Ureter (tissue), 1 donor: ENCODE results near the gene PDCD10. TPM values are rescaled to one million over a fixed set of nuclear protein-coding genes. Genes with fewer than 3 reads are reported as not detected.

Experiments
- DNase-seq: peaks from one replicate; pipeline ENCODE4 v3.0.0-alpha.2; 2020; ENCODE audit warnings: low spot score
- total RNA-seq: library from RNA; stranded (reverse); gene quantifications from one replicate; pipeline ENCODE4 v1.2.4, GENCODE V29; 2023
- donor health status: DM: yes; HTN: yes; CAD: no.

PDCD10 gene
- total RNA-seq, 1 donor from 2014 or later = 55.4 TPM

DNA sequence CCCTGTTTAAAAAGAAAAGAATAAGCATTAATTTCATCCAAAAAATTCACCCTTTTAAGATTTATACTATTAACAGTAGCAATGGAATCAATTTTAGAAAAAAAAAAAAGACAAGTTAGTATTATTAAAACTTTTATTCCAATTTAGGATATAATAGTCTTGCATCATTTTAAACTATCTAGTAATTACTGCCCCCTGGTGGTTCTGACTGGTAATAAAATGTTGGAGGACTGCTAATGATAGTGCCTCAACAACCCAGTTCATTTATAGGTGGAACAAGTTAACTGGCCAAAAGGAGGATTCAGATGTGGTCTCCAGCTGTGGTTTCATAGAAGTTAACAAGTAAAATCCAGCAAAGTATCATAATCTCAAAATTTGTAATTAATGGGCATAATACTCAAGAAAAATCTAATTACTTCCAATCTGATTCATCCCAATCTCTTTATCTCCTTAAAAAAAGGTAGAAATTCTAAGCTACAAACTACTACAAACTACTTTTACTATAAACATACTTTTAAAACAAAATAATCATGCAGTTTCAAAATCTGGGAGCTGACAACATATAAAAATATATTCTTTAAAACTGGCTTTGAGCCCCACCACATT lies 50.2 kb downstream of the PDCD10 start:
- DNase-seq = peak; percentile 54

- no peak for DNase-seq
Observed at GRCh38 chr3:167679526-167679925, 55.2 kb downstream of the PDCD10 start.

- DNase-seq = no peak
Observed at GRCh38 chr3:167675848-167676247, 58.8 kb downstream of the PDCD10 start.

GRCh38 chr3:167673221-167673620 lies 61.5 kb downstream of the PDCD10 start:
- no peak for DNase-seq

DNA sequence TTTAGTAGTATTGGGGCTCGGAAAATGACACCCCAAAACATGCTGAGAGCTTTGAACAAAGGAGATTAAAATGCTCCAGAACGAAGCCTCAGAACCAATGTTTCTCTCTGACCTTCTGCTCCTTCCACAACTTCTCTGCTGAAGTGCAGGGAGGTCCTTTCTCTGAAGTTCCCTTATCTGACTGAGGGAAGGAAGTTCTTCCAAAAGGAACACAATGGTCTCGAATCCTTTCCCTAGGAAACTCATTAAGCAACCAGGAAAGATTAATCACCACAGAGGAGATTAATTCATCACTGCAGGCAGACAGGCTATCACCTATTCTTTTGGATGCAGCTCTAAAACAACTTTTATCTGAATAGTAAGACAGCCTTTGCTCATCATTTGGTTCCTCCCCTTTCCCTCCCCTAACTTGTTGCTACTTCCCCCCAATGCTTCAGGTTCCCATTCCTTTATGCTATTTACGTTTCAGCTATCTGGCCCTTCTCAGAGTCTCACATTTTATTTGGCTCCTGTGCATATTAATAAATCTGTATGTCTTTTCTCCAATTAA lies 62.7 kb downstream of the PDCD10 start:
- no peak for DNase-seq

GRCh38 chr3:167669699-167670098 lies 65.0 kb downstream of the PDCD10 start:
- no peak for DNase-seq

- DNase-seq = no peak
Observed at GRCh38 chr3:167668651-167669050, 66.0 kb downstream of the PDCD10 start.

DNA sequence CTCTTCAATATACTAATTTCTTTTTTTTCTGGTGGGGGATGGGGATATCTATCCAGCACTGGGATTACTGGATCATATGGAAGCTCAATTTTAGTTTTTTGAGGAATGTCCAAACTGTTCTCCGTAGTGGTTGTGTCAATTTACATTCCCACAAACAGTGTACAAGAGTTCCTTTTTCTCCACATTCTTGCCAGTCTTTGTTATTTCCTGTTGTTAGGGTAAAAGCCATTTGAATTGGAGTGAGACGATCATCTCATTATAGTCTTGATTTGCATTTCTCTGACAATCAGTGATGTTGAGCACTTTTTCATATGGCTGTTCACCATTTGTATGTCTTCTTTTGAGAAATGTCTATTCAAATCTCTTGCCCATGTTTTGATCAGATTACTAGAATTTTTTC lies 68.1 kb downstream of the PDCD10 start:
- no peak for DNase-seq

DNA sequence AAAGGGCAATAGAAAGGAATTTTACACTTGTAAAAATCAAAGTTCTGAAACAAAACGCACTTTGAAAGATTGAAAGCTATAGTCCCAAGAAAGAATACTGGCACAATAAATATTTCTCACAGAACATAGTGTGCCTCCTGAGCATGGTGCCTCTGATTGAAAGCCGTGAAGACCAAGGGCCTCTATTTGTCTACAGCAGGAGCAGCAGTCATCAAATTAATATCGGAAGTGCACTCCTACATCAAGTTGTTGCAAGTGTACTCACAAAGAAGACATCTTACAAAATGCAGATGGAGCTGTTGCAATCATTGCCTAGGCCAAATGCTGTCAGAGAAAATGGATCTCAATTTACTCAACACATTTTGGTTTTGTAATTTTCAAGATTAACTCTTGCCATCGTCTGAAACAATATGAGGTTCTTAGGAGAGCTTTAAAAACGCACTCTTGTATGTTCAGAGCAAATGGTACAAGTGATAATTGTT lies 71.7 kb downstream of the PDCD10 start:
- no peak for DNase-seq

- no peak for DNase-seq
Observed at GRCh38 chr3:167657684-167658225, 76.9 kb downstream of the PDCD10 start.

- DNase-seq = no peak
Observed at GRCh38 chr3:167656821-167657220, 77.9 kb downstream of the PDCD10 start.

DNA sequence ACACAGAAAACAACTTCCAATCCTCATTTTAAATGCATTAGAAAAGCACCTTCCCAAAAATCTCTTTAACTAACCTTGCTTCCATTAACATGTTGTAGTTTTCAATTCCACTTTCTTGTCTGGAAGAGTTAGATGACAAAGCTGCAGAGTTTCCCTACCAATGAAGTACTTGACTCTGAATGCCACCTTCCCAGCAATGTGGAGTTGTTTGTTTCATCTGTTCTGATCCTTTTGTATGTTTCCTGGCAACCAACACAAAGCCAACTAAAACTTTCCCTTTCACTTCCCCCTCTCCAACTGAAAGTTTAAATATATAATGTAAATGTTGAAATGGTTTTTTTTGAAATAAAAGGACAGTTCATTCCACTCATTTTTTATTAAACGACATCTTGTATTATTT lies 80.9 kb downstream of the PDCD10 start, which contains the start of gene WDR49:
Gene WDR49 (minus strand): TSS at position 183 of the 400 bp plus-strand sequence. CDS start 517 bp downstream, outside the sequence.
- no peak for DNase-seq

GRCh38 chr3:167653155-167653554 lies 81.5 kb downstream of the PDCD10 start:
- no peak for DNase-seq

GRCh38 chr3:167651826-167652225 lies 82.9 kb downstream of the PDCD10 start:
- DNase-seq = no peak

DNA sequence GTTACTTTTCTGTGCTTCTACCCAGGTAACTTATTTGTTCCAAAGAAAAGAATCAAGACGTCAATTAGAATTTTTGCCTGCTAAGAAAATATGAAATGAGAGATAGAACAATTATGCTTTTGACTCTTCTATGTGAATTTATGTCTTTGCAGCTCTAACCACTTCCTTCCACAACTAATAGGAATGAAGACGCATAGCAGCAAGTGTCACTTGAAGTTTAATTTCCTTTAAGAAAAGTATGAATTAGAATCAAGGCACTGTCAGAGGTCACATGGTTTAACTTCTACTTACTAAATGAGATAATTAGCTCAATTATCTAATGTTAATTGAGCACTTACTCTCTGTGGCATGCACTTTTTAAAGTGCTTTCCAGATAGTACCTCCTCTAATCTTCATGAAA lies 84.2 kb downstream of the PDCD10 start:
- no peak for DNase-seq

GRCh38 chr3:167649746-167650145 lies 84.9 kb downstream of the PDCD10 start:
- no peak for DNase-seq

DNA sequence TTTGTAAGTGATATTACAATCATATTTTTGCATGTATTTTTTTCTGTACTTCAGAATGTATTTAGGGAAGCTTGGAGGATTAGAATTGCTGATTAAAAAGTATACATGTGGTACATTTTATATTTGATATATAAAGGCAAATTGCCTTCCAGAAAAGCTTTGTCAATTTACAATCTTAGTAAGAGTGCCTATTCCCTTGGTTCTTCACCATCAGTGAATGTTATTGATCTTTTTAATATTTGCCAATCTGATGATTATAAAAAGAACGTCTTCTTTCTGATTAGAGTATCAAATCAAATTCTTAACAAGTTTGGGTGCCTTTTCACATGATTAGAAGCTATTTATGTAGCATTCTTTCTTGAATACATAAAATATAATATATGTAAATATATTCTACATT lies 90.1 kb downstream of the PDCD10 start:
- DNase-seq = no peak

Other genes starting within 250 kb of the PDCD10 start
- gene WDR49, start 81.0 kb downstream of the PDCD10 start, total RNA-seq = 1.9 TPM
- 2.8 TPM for gene SERPINI1, start 829 bp upstream of the PDCD10 start, total RNA-seq